HEK293 (cell line): ENCODE data around the gene VEGFB.

Source experiments
- CTCF ChIA-PET: fragments of 350-600 bp; formaldehyde crosslinking; extraction: SDS; loops from one replicate; lab custom pipeline; 2021; ENCODE audit warnings: antibody characterized with exemption; lab: Yijun Ruan, JAX
- POLR2A ChIA-PET: fragments of 300-600 bp; formaldehyde crosslinking; extraction: SDS; loops from one replicate; lab custom pipeline; 2020; ENCODE audit warnings: antibody characterized with exemption, inconsistent platforms; lab: Yijun Ruan, JAX
- H3K27ac ChIP-seq: fragments of 200-500 bp; sonication (Bioruptor generic); 2 replicates; pipeline ENCODE4 v1.5.1; 2014; ENCODE audit warnings: low read depth, low read length, control low read depth, inconsistent platforms; ENCODE audit errors: extremely low read depth
- H3K36me3 ChIP-seq, 2 experiments: fragments of 200-500 bp in 1 of 2; sonication (Bioruptor generic) in 1 of 2; 1 replicate in 1 of 2; 2 replicates in 1 of 2; pipeline ENCODE4 v1.5.1; 2014 to 2017; ENCODE audit warnings: inconsistent platforms in 2 of 2, low read length in 2 of 2; ENCODE audit not compliant: control insufficient read depth in 2 of 2, insufficient read depth in 1 of 2
- H3K4me1 ChIP-seq: fragments of 200-500 bp; sonication (Bioruptor generic); 2 replicates; pipeline ENCODE4 v1.5.1; 2014; ENCODE audit warnings: mild to moderate bottlenecking, low read length, inconsistent platforms; ENCODE audit not compliant: control insufficient read depth, insufficient read depth
- H3K4me3 ChIP-seq: 2 replicates; pipeline ENCODE4 v1.5.1; 2011; ENCODE audit warnings: low read depth, mild to moderate bottlenecking, control low read depth, low read length, moderate library complexity
- H3K9me3 ChIP-seq: fragments of 200-500 bp; sonication (Bioruptor generic); 2 replicates; pipeline ENCODE4 v1.5.1; 2014; ENCODE audit warnings: low read depth, low read length, inconsistent platforms; ENCODE audit not compliant: control insufficient read depth, insufficient read depth
- GFI1B ChIP-seq: fragments of 450-650 bp; formaldehyde crosslinking; IDR thresholded peaks from 2 replicates; pipeline ENCODE4 v1.5.1; 2016; ENCODE audit warnings: missing biosample characterization, missing genetic modification characterization
- GLI2 ChIP-seq: fragments of 450-650 bp; formaldehyde crosslinking; IDR thresholded peaks from 2 replicates; pipeline ENCODE4; 2017; ENCODE audit warnings: missing biosample characterization, missing genetic modification characterization, low read depth, borderline replicate concordance
- HOXA7 ChIP-seq: sonication (generic); formaldehyde crosslinking; IDR thresholded peaks from 2 replicates; pipeline ENCODE4 v1.8.1; 2022; ENCODE audit warnings: missing genetic modification reagents, borderline replicate concordance
- MEIS1 ChIP-seq: sonication (generic); formaldehyde crosslinking; IDR thresholded peaks from 2 replicates; pipeline ENCODE4 v1.8.1; 2022; ENCODE audit warnings: missing genetic modification reagents, mild to moderate bottlenecking, borderline replicate concordance
- YY2 ChIP-seq: fragments of 450-650 bp; formaldehyde crosslinking; IDR thresholded peaks from 2 replicates; pipeline ENCODE4 v1.5.1; 2016; ENCODE audit warnings: missing biosample characterization, missing genetic modification characterization
- ZBTB20 ChIP-seq: fragments of 450-650 bp; formaldehyde crosslinking; IDR thresholded peaks from 2 replicates; pipeline ENCODE4 v1.5.1; 2016; ENCODE audit warnings: missing biosample characterization, missing genetic modification characterization
- ZBTB26 ChIP-seq: fragments of 450-650 bp; formaldehyde crosslinking; optimal IDR thresholded peaks from 2 replicates; pipeline ENCODE3; 2016; ENCODE audit warnings: missing biosample characterization, mild to moderate bottlenecking, missing genetic modification characterization
- ZNF221 ChIP-seq: fragments of 450-650 bp; formaldehyde crosslinking; IDR thresholded peaks from 2 replicates; pipeline ENCODE4 v1.5.1; 2017; ENCODE audit warnings: missing biosample characterization, missing genetic modification characterization, borderline replicate concordance
- ZNF248 ChIP-seq: fragments of 450-650 bp; formaldehyde crosslinking; IDR thresholded peaks from 2 replicates; pipeline ENCODE4 v1.5.1; 2017; ENCODE audit warnings: missing biosample characterization, missing genetic modification characterization
- ZNF26 ChIP-seq: fragments of 450-650 bp; formaldehyde crosslinking; IDR thresholded peaks from 2 replicates; pipeline ENCODE4 v1.5.1; 2016; ENCODE audit warnings: missing biosample characterization, missing genetic modification characterization
- ZNF280D ChIP-seq: fragments of 450-650 bp; formaldehyde crosslinking; IDR thresholded peaks from 2 replicates; pipeline ENCODE4 v1.5.1; 2016; ENCODE audit warnings: missing biosample characterization, missing genetic modification characterization
- ZNF521 ChIP-seq: fragments of 450-650 bp; formaldehyde crosslinking; IDR thresholded peaks from 2 replicates; pipeline ENCODE4 v1.5.1; 2017; ENCODE audit warnings: missing biosample characterization, mild to moderate bottlenecking, missing genetic modification characterization
- ZNF529 ChIP-seq: fragments of 450-650 bp; formaldehyde crosslinking; IDR thresholded peaks from 2 replicates; pipeline ENCODE4 v1.5.1; 2017; ENCODE audit warnings: missing genetic modification characterization, missing biosample characterization; ENCODE audit not compliant: insufficient replicate concordance
- ZNF530 ChIP-seq: fragments of 450-650 bp; formaldehyde crosslinking; IDR thresholded peaks from 2 replicates; pipeline ENCODE4 v1.5.1; 2016; ENCODE audit warnings: low read depth, missing biosample characterization, missing genetic modification characterization
- ZNF571 ChIP-seq: fragments of 450-650 bp; formaldehyde crosslinking; IDR thresholded peaks from 2 replicates; pipeline ENCODE4 v1.5.0; 2017; ENCODE audit warnings: missing biosample characterization, missing genetic modification characterization
- ZNF660 ChIP-seq: fragments of 450-650 bp; IDR thresholded peaks from 2 replicates; pipeline ENCODE4 v1.5.1; 2018; ENCODE audit warnings: missing biosample characterization, mild to moderate bottlenecking, missing genetic modification characterization
- ZNF747 ChIP-seq: fragments of 450-650 bp; formaldehyde crosslinking; IDR thresholded peaks from 2 replicates; pipeline ENCODE4 v1.5.1; 2016; ENCODE audit warnings: missing biosample characterization, missing genetic modification characterization
- ZSCAN16 ChIP-seq: fragments of 450-650 bp; formaldehyde crosslinking; IDR thresholded peaks from 2 replicates; pipeline ENCODE4 v1.5.1; 2016; ENCODE audit warnings: missing biosample characterization, missing genetic modification characterization
- ZSCAN23 ChIP-seq: fragments of 450-650 bp; formaldehyde crosslinking; IDR thresholded peaks from 2 replicates; pipeline ENCODE4 v1.5.1; 2016; ENCODE audit warnings: missing biosample characterization, missing genetic modification characterization
- ZSCAN4 ChIP-seq: fragments of 450-650 bp; formaldehyde crosslinking; IDR thresholded peaks from 2 replicates; pipeline ENCODE4 v1.5.1; 2017; ENCODE audit warnings: missing biosample characterization, missing genetic modification characterization

Gene VEGFB

GRCh38 chr11:64208796-64209562, 25.4 kb upstream of the VEGFB start:
- H3K4me3 ChIP-seq: no peak overlapping the region
- H3K27ac ChIP-seq: no peak overlapping the region
- TF ChIP-seq GLI2 (tag by site-specific recombination) (no peak), ZSCAN23 (tag by site-specific recombination) (no peak), YY2 (no peak)
- CTCF ChIA-PET: no interaction called here
- POLR2A ChIA-PET: interaction anchor here (0.9 to 1.5 kb wide), 2 partner anchors 11 to 17 kb away, joined by 3 to 5 read pairs; partner anchors contain the start of genes NUDT22 and TRPT1
- H3K36me3 ChIP-seq: peaks cover 0 to 32% of the 10 kb centered on the region in 2 experiments; a peak in 2 of 3 replicates
- 0 out of 2 replicates have a peak, but pooled peaks cover 6% of the 10 kb centered on the region for H3K4me1 ChIP-seq
- no peaks in the 10 kb centered on the region for H3K9me3 ChIP-seq

GRCh38 chr11:64209563-64209843, 24.9 kb upstream of the VEGFB start:
- H3K4me3 ChIP-seq: no peak overlapping the region
- H3K27ac ChIP-seq: no peak overlapping the region
- TF ChIP-seq ZNF530 (tag by site-specific recombination) (no peak), ZBTB26 (no peak), ZBTB20 (no peak), ZSCAN16 (no peak), HOXA7 (no peak), ZNF529 (tag by site-specific recombination) (no peak), ZNF521 (tag by site-specific recombination) (no peak), ZSCAN4 (tag by site-specific recombination) (no peak), GFI1B (tag by site-specific recombination) (no peak), MEIS1 (no peak), ZNF571 (tag by site-specific recombination) (no peak), ZNF26 (tag by site-specific recombination) (no peak), ZNF660 (tag by site-specific recombination) (no peak), ZNF280D (no peak), ZNF248 (tag by site-specific recombination) (no peak), ZNF221 (tag by site-specific recombination) (no peak), ZNF747 (tag by site-specific recombination) (no peak)
- CTCF ChIA-PET: interaction anchor here (0.7 kb wide), 1 partner anchor 1519 kb away, joined by 3 read pairs; no protein-coding TSS in a partner anchor
- POLR2A ChIA-PET: interaction anchor here (0.9 kb wide), 1 partner anchor 10 kb away, joined by 3 read pairs; no protein-coding TSS in a partner anchor
- 0 out of 2 replicates have a peak, but pooled peaks cover 2% of the 10 kb centered on the region for H3K4me1 ChIP-seq
- H3K36me3 ChIP-seq: peaks cover 0 to 27% of the 10 kb centered on the region in 2 experiments; a peak in 2 of 3 replicates
- no peaks in the 10 kb centered on the region for H3K9me3 ChIP-seq
